Measurements from ENCODE around the gene FBXO44.
A peak's percentile ranks its signal among the peaks of the same experiment; 100 is the strongest.

Gene FBXO44

DNA sequence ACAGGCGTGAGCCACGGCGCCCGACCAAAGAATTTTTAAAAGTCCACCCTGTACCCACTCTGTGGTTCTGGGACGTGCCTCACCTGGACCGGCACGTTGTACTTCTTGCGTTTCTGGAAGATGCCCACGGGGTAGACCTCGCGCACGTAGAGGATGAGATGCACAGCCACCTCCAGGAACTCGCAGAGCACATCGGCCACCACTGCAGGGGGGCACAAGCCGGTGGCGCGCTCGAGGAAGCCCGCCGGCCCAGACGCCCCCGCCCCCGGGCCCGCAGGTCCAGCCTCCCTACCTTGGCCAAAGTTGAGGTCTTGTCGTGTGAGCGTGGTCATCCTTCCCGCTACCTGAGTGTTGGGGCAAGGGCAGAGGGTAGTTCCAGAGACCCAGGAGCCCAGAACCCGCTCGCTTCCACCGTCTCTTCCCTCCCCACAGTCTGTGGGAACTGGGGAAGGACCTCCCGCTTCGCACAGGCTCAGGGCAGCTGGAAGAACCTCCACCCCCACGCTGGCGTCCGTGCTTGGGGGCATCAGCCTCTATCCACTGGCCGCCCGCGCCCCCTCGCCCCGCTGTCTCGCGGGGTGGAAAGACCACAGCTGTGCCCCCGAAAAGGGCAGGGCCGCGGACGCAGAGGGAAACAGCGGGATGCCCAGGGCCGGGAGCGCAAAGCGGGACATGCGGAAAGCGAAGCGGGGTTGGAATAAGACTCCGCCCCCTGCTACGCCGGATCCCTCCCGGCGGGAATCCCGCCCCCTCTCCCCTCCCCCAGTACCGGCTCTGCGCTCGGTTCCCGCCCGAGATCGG is 25.8 kb downstream of the FBXO44 start:
- Histone ChIP-seq H3K9me3 (ENCODE audit: control insufficient read depth, low read depth, low read length) (no peaks in the 10 kb centered on the region), H3K9ac (ENCODE audit: low read length) (peak overlapping the region; percentile 78), H3K27me3 (ENCODE audit: control insufficient read depth, insufficient read depth, low read length) (no peaks in the 10 kb centered on the region), H3K4me3 (ENCODE audit: low read length) (peak overlapping the region; percentile 82), H3K27ac (ENCODE audit: low read length) (peak overlapping the region; percentile 35), H3K36me3 (ENCODE audit: control insufficient read depth, low read depth, low read length) (peaks cover 29% of the 10 kb centered on the region), H3K4me1 (ENCODE audit: control insufficient read depth, low read depth, low read length) (peaks cover 32% of the 10 kb centered on the region)

GRCh38 chr1:11681071-11681771 is 26.5 kb downstream of the FBXO44 start, which contains the start of gene MAD2L2:
MAD2L2 (minus strand) TSS chr1:11681148; CDS start chr1:11680601, 547 bp downstream.
- H3K36me3 ChIP-seq (ENCODE audit: control insufficient read depth, low read depth, low read length) = peaks cover 25% of the 10 kb centered on the region
- H3K9ac ChIP-seq (ENCODE audit: low read length) = peak within 1 kb of the TSS; percentile 78
- H3K4me1 ChIP-seq (ENCODE audit: control insufficient read depth, low read depth, low read length) = peaks cover 32% of the 10 kb centered on the region
- peak within 1 kb of the TSS; percentile 82 for H3K4me3 ChIP-seq (ENCODE audit: low read length)
- H3K9me3 ChIP-seq (ENCODE audit: control insufficient read depth, low read depth, low read length) = no peaks in the 10 kb centered on the region
- peak within 1 kb of the TSS; percentile 72 for H3K27ac ChIP-seq (ENCODE audit: low read length)
- no peaks in the 10 kb centered on the region for H3K27me3 ChIP-seq (ENCODE audit: control insufficient read depth, insufficient read depth, low read length)

DNA sequence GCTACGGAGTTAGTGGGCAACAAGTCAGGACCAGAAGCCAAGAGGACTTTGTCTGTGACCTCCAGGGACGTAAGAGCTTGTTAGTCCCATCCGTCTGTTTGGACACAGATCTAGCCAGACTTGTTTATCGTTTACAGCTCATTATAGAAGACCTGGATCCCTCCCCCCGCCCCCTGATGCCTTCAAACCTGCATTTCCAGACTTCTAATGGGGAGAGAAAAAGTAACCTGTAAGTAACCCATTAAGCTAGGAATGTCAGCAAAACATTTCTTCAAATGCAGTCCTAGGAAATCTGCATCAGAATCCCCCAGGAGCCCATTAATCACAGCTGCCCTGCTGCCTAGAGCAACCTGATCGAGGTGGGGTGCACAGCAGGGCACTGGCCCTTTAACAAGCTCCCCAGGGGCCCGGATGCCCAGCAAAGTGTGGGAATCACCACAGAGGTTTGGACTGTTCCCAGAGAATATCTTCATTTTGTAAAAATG is 27.7 kb downstream of the FBXO44 start:
- Histone ChIP-seq H3K4me3 (ENCODE audit: low read length) (peak overlapping the region; percentile 82), H3K36me3 (ENCODE audit: control insufficient read depth, low read depth, low read length) (peaks cover 17% of the 10 kb centered on the region), H3K27ac (ENCODE audit: low read length) (peak overlapping the region; percentile 72), H3K9ac (ENCODE audit: low read length) (peak overlapping the region; percentile 78), H3K9me3 (ENCODE audit: control insufficient read depth, low read depth, low read length) (no peaks in the 10 kb centered on the region), H3K27me3 (ENCODE audit: control insufficient read depth, insufficient read depth, low read length) (no peaks in the 10 kb centered on the region), H3K4me1 (ENCODE audit: control insufficient read depth, low read depth, low read length) (peaks cover 32% of the 10 kb centered on the region)

- Histone ChIP-seq H3K4me1 (ENCODE audit: control insufficient read depth, low read depth, low read length) (peaks cover 33% of the 10 kb centered on the region), H3K36me3 (ENCODE audit: control insufficient read depth, low read depth, low read length) (peaks cover 18% of the 10 kb centered on the region), H3K9ac (ENCODE audit: low read length) (peak overlapping the region; percentile 8), H3K9me3 (ENCODE audit: control insufficient read depth, low read depth, low read length) (no peaks in the 10 kb centered on the region), H3K27ac (ENCODE audit: low read length) (peak overlapping the region; percentile 33), H3K27me3 (ENCODE audit: control insufficient read depth, insufficient read depth, low read length) (no peaks in the 10 kb centered on the region), H3K4me3 (ENCODE audit: low read length) (peak overlapping the region; percentile 82)
Observed at GRCh38 chr1:11682799-11683198, 28.1 kb downstream of the FBXO44 start.

GRCh38 chr1:11684070-11684469 is 29.4 kb downstream of the FBXO44 start:
- Histone ChIP-seq H3K4me3 (ENCODE audit: low read length) (no peak overlapping the region), H3K27me3 (ENCODE audit: control insufficient read depth, insufficient read depth, low read length) (no peaks in the 10 kb centered on the region), H3K9me3 (ENCODE audit: control insufficient read depth, low read depth, low read length) (no peaks in the 10 kb centered on the region), H3K4me1 (ENCODE audit: control insufficient read depth, low read depth, low read length) (peaks cover 39% of the 10 kb centered on the region), H3K27ac (ENCODE audit: low read length) (no peak overlapping the region), H3K9ac (ENCODE audit: low read length) (no peak overlapping the region), H3K36me3 (ENCODE audit: control insufficient read depth, low read depth, low read length) (peaks cover 11% of the 10 kb centered on the region)

DNA sequence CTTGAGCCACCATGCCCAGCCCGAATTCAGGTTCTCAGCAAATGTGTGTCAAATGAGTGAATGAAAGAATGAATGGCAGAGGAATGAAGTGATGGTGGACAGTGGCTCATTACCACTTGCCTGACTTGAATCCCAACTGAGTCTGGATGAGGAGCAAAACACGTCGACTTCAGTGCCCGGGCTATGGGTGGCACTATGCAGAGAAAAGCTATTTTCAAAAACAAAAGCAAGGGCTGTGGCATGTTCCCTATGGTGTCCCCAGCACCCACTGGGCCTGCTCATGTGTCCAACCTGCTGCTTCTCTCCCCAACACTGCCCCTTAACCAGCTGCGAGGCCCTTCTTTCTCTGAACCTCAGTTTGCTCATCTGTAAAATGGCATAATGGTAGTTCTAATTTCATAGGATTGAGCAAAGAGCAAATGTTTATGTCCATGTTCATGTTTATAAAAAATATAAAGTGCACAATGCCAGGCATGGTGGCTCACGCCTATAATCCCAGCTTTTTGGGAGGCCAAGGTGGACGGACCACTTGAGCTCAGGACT is 30.6 kb downstream of the FBXO44 start:
- Histone ChIP-seq H3K27ac (ENCODE audit: low read length) (no peak overlapping the region), H3K9ac (ENCODE audit: low read length) (no peak overlapping the region)

DNA sequence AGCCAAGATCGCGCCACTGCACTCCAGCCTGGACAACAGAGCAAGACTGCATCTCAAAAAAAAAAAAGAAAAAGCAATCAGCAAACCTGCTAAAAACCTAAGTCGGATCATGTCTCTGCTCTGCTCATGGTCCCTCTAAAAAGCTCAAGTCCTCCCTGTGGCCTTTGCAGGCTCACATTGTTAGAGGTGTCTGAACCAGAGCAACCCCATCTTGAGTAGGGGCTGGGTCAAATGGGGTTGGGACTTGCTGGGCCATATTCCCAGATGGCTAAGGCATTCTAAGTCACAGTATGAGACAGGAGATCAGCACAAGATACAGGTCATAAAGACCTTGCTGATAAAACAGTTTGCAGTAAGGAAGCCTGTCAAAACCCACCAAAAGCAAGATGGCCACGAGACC is 33.8 kb downstream of the FBXO44 start:
- Histone ChIP-seq H3K9me3 (ENCODE audit: control insufficient read depth, low read depth, low read length) (no peaks in the 10 kb centered on the region), H3K27me3 (ENCODE audit: control insufficient read depth, insufficient read depth, low read length) (no peaks in the 10 kb centered on the region), H3K27ac (ENCODE audit: low read length) (no peak overlapping the region), H3K9ac (ENCODE audit: low read length) (no peak overlapping the region), H3K4me1 (ENCODE audit: control insufficient read depth, low read depth, low read length) (peaks cover 40% of the 10 kb centered on the region), H3K4me3 (ENCODE audit: low read length) (no peak overlapping the region), H3K36me3 (ENCODE audit: control insufficient read depth, low read depth, low read length) (peaks cover 8% of the 10 kb centered on the region)

More for the DNA sequence above, 30.6 kb downstream of the FBXO44 start:
- H3K4me1 ChIP-seq (ENCODE audit: control insufficient read depth, low read depth, low read length) = peaks cover 48% of the 10 kb centered on the region
- H3K36me3 ChIP-seq (ENCODE audit: control insufficient read depth, low read depth, low read length) = peaks cover 8% of the 10 kb centered on the region
- H3K9me3 ChIP-seq (ENCODE audit: control insufficient read depth, low read depth, low read length) = no peaks in the 10 kb centered on the region
- H3K27me3 ChIP-seq (ENCODE audit: control insufficient read depth, insufficient read depth, low read length) = no peaks in the 10 kb centered on the region
- no peak overlapping the region for H3K4me3 ChIP-seq (ENCODE audit: low read length)

DNA sequence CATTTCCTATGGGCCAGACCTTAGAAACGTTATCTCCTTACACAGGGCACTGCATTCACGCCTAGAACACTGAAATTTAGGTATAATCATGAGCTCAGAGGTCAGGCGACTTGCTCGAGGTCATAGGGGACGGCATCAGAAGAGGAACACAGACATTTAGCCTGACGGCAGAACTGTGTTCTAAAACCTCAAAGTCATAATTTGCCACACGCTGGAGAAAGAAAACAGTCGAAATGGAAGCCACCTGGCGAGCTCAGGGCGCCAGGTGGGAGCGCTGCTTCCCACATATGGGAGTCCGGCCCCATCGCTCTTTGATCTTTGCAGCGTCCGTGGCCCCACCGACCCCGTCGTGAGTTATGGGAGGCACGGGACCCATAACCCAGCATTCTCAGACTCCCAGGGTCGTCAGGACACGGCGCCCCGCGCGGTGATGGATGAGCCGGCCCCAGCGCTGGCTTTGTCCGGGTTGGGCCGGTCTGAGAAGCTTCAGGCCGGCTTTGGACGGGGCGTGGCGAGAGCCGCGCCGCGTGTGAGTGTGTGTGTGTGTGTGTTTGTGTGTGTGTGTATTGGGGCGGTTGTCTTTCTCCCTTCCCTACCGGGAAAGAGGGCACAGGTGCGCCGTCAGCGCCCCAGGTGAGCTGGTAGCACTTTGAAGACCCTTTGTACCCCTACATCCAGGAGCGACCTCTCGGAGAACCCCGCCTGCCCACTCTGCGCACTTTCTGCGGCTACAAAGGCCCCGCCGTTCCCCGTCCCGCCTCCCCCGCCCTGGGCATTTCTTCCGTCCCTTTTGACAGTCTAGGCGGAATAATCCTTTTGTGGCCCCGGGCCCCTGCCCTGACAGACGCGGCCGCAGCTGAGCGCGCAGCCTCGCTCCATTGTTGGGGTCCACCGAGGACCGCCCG is 36.0 kb downstream of the FBXO44 start:
- Histone ChIP-seq H3K36me3 (ENCODE audit: control insufficient read depth, low read depth, low read length) (peaks cover 6% of the 10 kb centered on the region), H3K9ac (ENCODE audit: low read length) (peak overlapping the region; percentile 82), H3K27ac (ENCODE audit: low read length) (peak overlapping the region; percentile 87), H3K27me3 (ENCODE audit: control insufficient read depth, insufficient read depth, low read length) (no peaks in the 10 kb centered on the region), H3K4me1 (ENCODE audit: control insufficient read depth, low read depth, low read length) (peaks cover 30% of the 10 kb centered on the region), H3K4me3 (ENCODE audit: low read length) (peak overlapping the region; percentile 70), H3K9me3 (ENCODE audit: control insufficient read depth, low read depth, low read length) (no peaks in the 10 kb centered on the region)

GRCh38 chr1:11691302-11691914 is 36.7 kb downstream of the FBXO44 start, which contains the start of gene DRAXIN:
DRAXIN (plus strand) TSS chr1:11691710; CDS start chr1:11706259, 14,549 bp downstream.
- peak within 1 kb of the TSS; percentile 87 for H3K27ac ChIP-seq (ENCODE audit: low read length)
- H3K4me3 ChIP-seq (ENCODE audit: low read length) = peak within 1 kb of the TSS; percentile 70
- peak within 1 kb of the TSS; percentile 82 for H3K9ac ChIP-seq (ENCODE audit: low read length)

GRCh38 chr1:11691928-11692711 is 37.4 kb downstream of the FBXO44 start:
- Histone ChIP-seq H3K27me3 (ENCODE audit: control insufficient read depth, insufficient read depth, low read length) (no peaks in the 10 kb centered on the region), H3K27ac (ENCODE audit: low read length) (peak overlapping the region; percentile 33), H3K4me3 (ENCODE audit: low read length) (peak overlapping the region; percentile 70), H3K9ac (ENCODE audit: low read length) (peak overlapping the region; percentile 75), H3K4me1 (ENCODE audit: control insufficient read depth, low read depth, low read length) (peaks cover 30% of the 10 kb centered on the region), H3K36me3 (ENCODE audit: control insufficient read depth, low read depth, low read length) (peaks cover 4% of the 10 kb centered on the region), H3K9me3 (ENCODE audit: control insufficient read depth, low read depth, low read length) (no peaks in the 10 kb centered on the region)

More at GRCh38 chr1:11691302-11691914, 36.7 kb downstream of the FBXO44 start, which contains the start of gene DRAXIN:
- Histone ChIP-seq H3K27me3 (ENCODE audit: control insufficient read depth, insufficient read depth, low read length) (no peaks in the 10 kb centered on the region), H3K4me1 (ENCODE audit: control insufficient read depth, low read depth, low read length) (peaks cover 30% of the 10 kb centered on the region), H3K36me3 (ENCODE audit: control insufficient read depth, low read depth, low read length) (peaks cover 4% of the 10 kb centered on the region), H3K9me3 (ENCODE audit: control insufficient read depth, low read depth, low read length) (no peaks in the 10 kb centered on the region)
